ENCODE measurements around the gene SESN2. TPM values are rescaled to one million over a fixed set of nuclear protein-coding genes. Genes with fewer than 3 reads are reported as not detected.

The SESN2 gene
- total RNA-seq (2022; extraction: Qiagen RNA extraction), result 6.2 to 8.8 TPM (median 8.3 TPM) in 5 replicates

GRCh38 chr1:28259252-28259933 is at the start of gene SESN2:
TSS of gene SESN2 (plus strand) at chr1:28259518. CDS start at chr1:28259848, 330 bp downstream.

GRCh38 chr1:28232558-28233263 is 26.6 kb upstream of the SESN2 start, which contains the start of gene DNAJC8:
TSS of gene DNAJC8 (minus strand) at chr1:28233029. CDS start at chr1:28232998, 31 bp downstream.

GRCh38 chr1:28235755-28236655 is 23.3 kb upstream of the SESN2 start, which contains the start of gene ATP5IF1:
TSS of gene ATP5IF1 (plus strand) at chr1:28236124. CDS start at chr1:28236184, 60 bp downstream.

Other genes starting within 250 kb of the SESN2 start
- 5.0 to 6.6 TPM (median 5.9 TPM) in 5 replicates for gene EYA3, start 170.9 kb upstream of the SESN2 start, total RNA-seq (2022; extraction: Qiagen RNA extraction)
- gene PTAFR, start 82.8 kb upstream of the SESN2 start, total RNA-seq (2022; extraction: Qiagen RNA extraction), result 0.09 to 0.24 TPM (median 0.18 TPM) in 5 replicates
- 70.3 to 77.6 TPM (median 70.9 TPM) in 5 replicates for gene DNAJC8, start 26.5 kb upstream of the SESN2 start, total RNA-seq (2022; extraction: Qiagen RNA extraction)
- gene ATP5IF1, start 23.4 kb upstream of the SESN2 start, total RNA-seq (2022; extraction: Qiagen RNA extraction), result 161 to 173 TPM (median 165 TPM) in 5 replicates
- 12.5 to 17.4 TPM (median 15.2 TPM) in 5 replicates for gene MED18, start 69.5 kb downstream of the SESN2 start, total RNA-seq (2022; extraction: Qiagen RNA extraction)
- gene PHACTR4, start 110.2 kb downstream of the SESN2 start, total RNA-seq (2022; extraction: Qiagen RNA extraction), result 19.4 to 23.5 TPM (median 21.8 TPM) in 5 replicates
- 67.2 to 83.0 TPM (median 75.8 TPM) in 5 replicates for gene RCC1, start 246.5 kb downstream of the SESN2 start, total RNA-seq (2022; extraction: Qiagen RNA extraction)